ENCODE results near the gene WWOX.

WWOX gene

DNA sequence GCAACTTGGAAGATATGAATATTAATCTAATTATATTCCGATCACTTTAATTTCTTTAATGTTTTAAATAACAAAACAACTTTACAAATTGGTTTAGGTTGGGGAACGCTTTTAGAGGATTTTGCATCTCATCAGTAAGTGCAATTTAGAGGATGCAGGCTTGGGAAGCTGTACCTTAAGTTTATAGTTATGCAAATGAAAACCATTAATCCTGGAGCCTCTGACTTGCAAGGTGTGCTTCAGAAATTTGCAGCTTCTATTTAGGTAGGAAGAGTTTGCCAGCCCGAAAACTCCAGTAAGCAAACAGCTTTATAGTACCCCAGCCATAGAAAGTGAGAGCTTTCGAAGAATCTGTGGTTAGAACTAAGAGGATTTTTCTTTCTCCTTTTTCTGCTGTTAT, 954.1 kb downstream of the WWOX start:
- Histone ChIP-seq H3K27me3 (ENCODE audit: insufficient read depth, low read length, poor library complexity) (no peaks in the 10 kb centered on the region), H2AFZ (ENCODE audit: low read depth, low read length) (no peak overlapping the region), H3K79me2 (ENCODE audit: insufficient read depth, low read length) (no peaks in the 10 kb centered on the region), H3K4me1 (ENCODE audit: insufficient read depth, low read length) (no peaks in the 10 kb centered on the region), H3K27ac (ENCODE audit: low read length) (no peak overlapping the region), H4K20me1 (ENCODE audit: insufficient read depth, low read length) (no peaks in the 10 kb centered on the region), H3K9ac (ENCODE audit: low read depth, low read length) (no peak overlapping the region), H3K36me3 (ENCODE audit: insufficient read depth, low read length) (no peaks in the 10 kb centered on the region), H3K4me2 (ENCODE audit: insufficient read depth, low read length) (no peak overlapping the region), H3K9me3 (ENCODE audit: insufficient read depth, low read length, severe bottlenecking) (no peaks in the 10 kb centered on the region), H3K4me3 (ENCODE audit: low read depth in 1 of 2, low read length in 2 of 2) (no peak overlapping the region)
- TF ChIP-seq EZH2 (IDR thresholded peaks at IDR 0.05; ENCODE audit: borderline replicate concordance, low read depth, low read length, severe bottlenecking) (no peak), CTCF (IDR thresholded peaks at IDR 0.05; ENCODE audit: borderline replicate concordance, extremely low read depth, low read length, poor library complexity, severe bottlenecking) (no peak)
- ATAC-seq (ENCODE audit: insufficient read depth, low read depth) (no peak), DNase-seq (no peak)

- H3K9ac ChIP-seq (ENCODE audit: low read depth, low read length) = no peak overlapping the region
- H3K36me3 ChIP-seq (ENCODE audit: insufficient read depth, low read length) = no peaks in the 10 kb centered on the region
- DNase-seq (no peak), ATAC-seq (ENCODE audit: insufficient read depth, low read depth) (no peak)
- no peaks in the 10 kb centered on the region for H3K79me2 ChIP-seq (ENCODE audit: insufficient read depth, low read length)
- no peak overlapping the region for H2AFZ ChIP-seq (ENCODE audit: low read depth, low read length)
- TF ChIP-seq EZH2 (IDR thresholded peaks at IDR 0.05; ENCODE audit: borderline replicate concordance, low read depth, low read length, severe bottlenecking) (no peak), CTCF (IDR thresholded peaks at IDR 0.05; ENCODE audit: borderline replicate concordance, extremely low read depth, low read length, poor library complexity, severe bottlenecking) (no peak)
- H3K27me3 ChIP-seq (ENCODE audit: insufficient read depth, low read length, poor library complexity) = no peaks in the 10 kb centered on the region
- no peak overlapping the region for H3K4me3 ChIP-seq (ENCODE audit: low read depth in 1 of 2, low read length in 2 of 2)
- H3K4me1 ChIP-seq (ENCODE audit: insufficient read depth, low read length) = no peaks in the 10 kb centered on the region
- H3K9me3 ChIP-seq (ENCODE audit: insufficient read depth, low read length, severe bottlenecking) = no peaks in the 10 kb centered on the region
- H4K20me1 ChIP-seq (ENCODE audit: insufficient read depth, low read length) = no peaks in the 10 kb centered on the region
- H3K4me2 ChIP-seq (ENCODE audit: insufficient read depth, low read length) = no peak overlapping the region
- H3K27ac ChIP-seq (ENCODE audit: low read length) = no peak overlapping the region
These were observed 954.9 kb downstream of the WWOX start for GRCh38 chr16:79054211-79054984.

GRCh38 chr16:79055251-79055970, 956.0 kb downstream of the WWOX start:
- H2AFZ ChIP-seq (ENCODE audit: low read depth, low read length) = no peak overlapping the region
- H3K4me2 ChIP-seq (ENCODE audit: insufficient read depth, low read length) = no peak overlapping the region
- H3K9ac ChIP-seq (ENCODE audit: low read depth, low read length) = no peak overlapping the region
- DNase-seq (no peak), ATAC-seq (ENCODE audit: insufficient read depth, low read depth) (no peak)
- no peaks in the 10 kb centered on the region for H4K20me1 ChIP-seq (ENCODE audit: insufficient read depth, low read length)
- H3K27me3 ChIP-seq (ENCODE audit: insufficient read depth, low read length, poor library complexity) = no peaks in the 10 kb centered on the region
- no peak overlapping the region for H3K4me3 ChIP-seq (ENCODE audit: low read depth in 1 of 2, low read length in 2 of 2)
- H3K79me2 ChIP-seq (ENCODE audit: insufficient read depth, low read length) = no peaks in the 10 kb centered on the region
- H3K4me1 ChIP-seq (ENCODE audit: insufficient read depth, low read length) = no peaks in the 10 kb centered on the region
- TF ChIP-seq CTCF (IDR thresholded peaks at IDR 0.05; ENCODE audit: borderline replicate concordance, extremely low read depth, low read length, poor library complexity, severe bottlenecking) (no peak), EZH2 (IDR thresholded peaks at IDR 0.05; ENCODE audit: borderline replicate concordance, low read depth, low read length, severe bottlenecking) (no peak)
- no peaks in the 10 kb centered on the region for H3K36me3 ChIP-seq (ENCODE audit: insufficient read depth, low read length)
- no peaks in the 10 kb centered on the region for H3K9me3 ChIP-seq (ENCODE audit: insufficient read depth, low read length, severe bottlenecking)
- no peak overlapping the region for H3K27ac ChIP-seq (ENCODE audit: low read length)
